HG03196 (cell line): ENCODE results near the gene NAPB.

Source experiments
- ATAC-seq: cut with Tn5 transposase; IDR thresholded peaks from one replicate; pipeline ENCODE4 v1.9.1; 2021; ENCODE audit not compliant: unreplicated experiment

NAPB gene

GRCh38 chr20:23369072-23369823 is 52.0 kb downstream of the NAPB start:
- no peak for ATAC-seq

GRCh38 chr20:23368316-23369071 is 52.8 kb downstream of the NAPB start:
- no peak for ATAC-seq

GRCh38 chr20:23367770-23368169 is 53.5 kb downstream of the NAPB start:
- no peak for ATAC-seq

- ATAC-seq = no peak
Observed at GRCh38 chr20:23366384-23366783, 54.9 kb downstream of the NAPB start.

- ATAC-seq = no peak
Observed at GRCh38 chr20:23365390-23366165, 55.7 kb downstream of the NAPB start.

GRCh38 chr20:23363257-23363649 is 58.0 kb downstream of the NAPB start:
- no peak for ATAC-seq

- ATAC-seq = no peak
Observed at GRCh38 chr20:23362392-23363256, 58.7 kb downstream of the NAPB start.

GRCh38 chr20:23361476-23362391 is 59.6 kb downstream of the NAPB start, which contains the start of gene GZF1:
Gene GZF1, plus strand, starts transcription at chr20:23362182. Its CDS starts 2,202 bp downstream, at chr20:23364384.
- ATAC-seq = peak; percentile 60

- no peak for ATAC-seq
Observed at GRCh38 chr20:23361119-23361475, 60.2 kb downstream of the NAPB start.

GRCh38 chr20:23360531-23360930 is 60.8 kb downstream of the NAPB start:
- no peak for ATAC-seq

GRCh38 chr20:23358923-23359593 is 62.2 kb downstream of the NAPB start:
- ATAC-seq = no peak

GRCh38 chr20:23358563-23358906 is 62.8 kb downstream of the NAPB start:
- ATAC-seq = no peak

- ATAC-seq = peak; percentile 74
Observed at GRCh38 chr20:23357767-23358562, 63.3 kb downstream of the NAPB start.

GRCh38 chr20:23356203-23356602 is 65.1 kb downstream of the NAPB start:
- ATAC-seq = no peak

GRCh38 chr20:23350904-23351838 is 70.1 kb downstream of the NAPB start:
- peak; percentile 23 for ATAC-seq

- peak; percentile 82 for ATAC-seq
Observed at GRCh38 chr20:23350196-23350903, 70.9 kb downstream of the NAPB start, which contains the start of gene NXT1. Gene NXT1, plus strand, starts transcription at chr20:23350791. Its CDS starts 3,251 bp downstream, at chr20:23354042.
